Cardiac muscle cell (in vitro differentiated cells and primary cell): ENCODE measurements around the gene ZFAND3. TPM values are rescaled to one million over a fixed set of nuclear protein-coding genes. Genes with fewer than 3 reads are reported as not detected.

Experiments used
- DNase-seq, 2 donors: peaks; one replicate each; pipeline versions ENCODE4 v3.0.0 to v3.0.0-alpha.2; 2010 to 2017; ENCODE audit warnings: low read depth in 1 of 2, low spot score in 1 of 2
- H3K27ac ChIP-seq: fragments of 200-600 bp; sonication (generic); 2 replicates; pipeline ENCODE4 v1.5.1; 2016
- H3K27me3 ChIP-seq: fragments of 200-600 bp; sonication (generic); 2 replicates; pipeline ENCODE4 v1.6.0; 2016; ENCODE audit warnings: control low read depth
- H3K36me3 ChIP-seq: fragments of 200-600 bp; sonication (generic); 2 replicates; pipeline ENCODE4 v1.5.1; 2016; ENCODE audit warnings: control low read depth
- H3K4me1 ChIP-seq: fragments of 200-600 bp; sonication (generic); 2 replicates; pipeline ENCODE4 v1.8.1; 2017; ENCODE audit warnings: low read depth, mild to moderate bottlenecking, mixed run types
- H3K4me3 ChIP-seq: fragments of 200-600 bp; sonication (generic); 2 replicates; pipeline ENCODE4 v1.5.1; 2016; ENCODE audit warnings: mild to moderate bottlenecking
- H3K9me3 ChIP-seq: fragments of 200-600 bp; sonication (generic); 2 replicates; pipeline ENCODE4 v1.5.1; 2017; ENCODE audit warnings: low read depth, mild to moderate bottlenecking, control low read depth
- polyA plus RNA-seq: library from polyadenylated mRNA; unstranded; fragments of >200 nt; fragmentation: Nextera tagmentation; extraction: Ambion mirVana; gene quantifications from 2 replicates; pipeline ENCODE4 v1.2.1, GENCODE V29; 2016
- total RNA-seq: library from RNA; depleted of rRNA; stranded (reverse); fragments of >200 nt; gene quantifications from 2 replicates; pipeline ENCODE4 v1.2.3, GENCODE V29; 2016
- TF ChIP-seq, protein P1 (sequence below): IDR thresholded peaks from 2 replicates; pipeline ENCODE4 v1.5.1; 2012; ENCODE audit warnings: low read depth, mild to moderate bottlenecking, low read length

The ZFAND3 gene
- total and polyA plus RNA-seq, 2 experiments from 2014 or later = 49.9 to 68.0 TPM

DNA sequence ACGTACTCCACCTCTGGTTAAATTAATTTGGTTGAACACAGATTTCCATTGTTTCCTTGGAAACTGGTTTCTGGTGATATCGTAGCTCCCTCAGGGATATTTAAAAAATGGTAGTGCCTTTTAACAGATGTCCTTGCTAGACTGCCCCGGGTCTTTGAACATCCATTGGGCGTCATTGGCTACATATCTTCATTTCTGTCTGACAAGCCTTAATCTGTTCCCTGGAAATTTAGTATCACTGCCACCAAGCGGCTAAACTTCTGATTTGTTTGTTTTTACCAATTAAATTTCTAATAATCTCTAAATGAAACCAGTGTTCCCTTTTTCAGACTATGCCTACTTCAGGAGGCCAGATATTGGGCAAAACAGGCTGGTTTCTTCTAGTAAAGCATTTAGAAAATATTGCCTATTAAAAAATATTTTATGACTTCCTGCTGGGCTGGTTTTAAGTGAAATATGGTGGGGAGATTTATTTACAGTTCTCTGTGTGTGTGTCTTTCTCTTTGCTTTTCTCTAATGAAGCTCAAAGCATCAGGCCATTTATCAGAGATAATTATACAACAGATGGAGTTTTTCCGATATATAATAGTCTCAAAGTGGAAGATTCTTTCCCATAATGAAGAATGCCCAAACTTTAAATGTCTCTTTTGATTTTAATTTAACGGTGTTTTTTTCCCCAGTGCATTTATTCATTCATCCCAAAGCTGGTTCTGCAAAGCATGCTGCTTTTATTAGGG, 249.5 kb downstream of the ZFAND3 start:
- Histone ChIP-seq H3K36me3 (no peaks in the 10 kb centered on the region), H3K4me3 (no peak overlapping the region), H3K9me3 (no peaks in the 10 kb centered on the region), H3K27me3 (no peaks in the 10 kb centered on the region), H3K4me1 (peaks cover 20% of the 10 kb centered on the region), H3K27ac (peak overlapping the region; percentile 10)
- peak in 1 of 2 donors; percentile 12 for DNase-seq
- TF ChIP-seq, protein P1, sequence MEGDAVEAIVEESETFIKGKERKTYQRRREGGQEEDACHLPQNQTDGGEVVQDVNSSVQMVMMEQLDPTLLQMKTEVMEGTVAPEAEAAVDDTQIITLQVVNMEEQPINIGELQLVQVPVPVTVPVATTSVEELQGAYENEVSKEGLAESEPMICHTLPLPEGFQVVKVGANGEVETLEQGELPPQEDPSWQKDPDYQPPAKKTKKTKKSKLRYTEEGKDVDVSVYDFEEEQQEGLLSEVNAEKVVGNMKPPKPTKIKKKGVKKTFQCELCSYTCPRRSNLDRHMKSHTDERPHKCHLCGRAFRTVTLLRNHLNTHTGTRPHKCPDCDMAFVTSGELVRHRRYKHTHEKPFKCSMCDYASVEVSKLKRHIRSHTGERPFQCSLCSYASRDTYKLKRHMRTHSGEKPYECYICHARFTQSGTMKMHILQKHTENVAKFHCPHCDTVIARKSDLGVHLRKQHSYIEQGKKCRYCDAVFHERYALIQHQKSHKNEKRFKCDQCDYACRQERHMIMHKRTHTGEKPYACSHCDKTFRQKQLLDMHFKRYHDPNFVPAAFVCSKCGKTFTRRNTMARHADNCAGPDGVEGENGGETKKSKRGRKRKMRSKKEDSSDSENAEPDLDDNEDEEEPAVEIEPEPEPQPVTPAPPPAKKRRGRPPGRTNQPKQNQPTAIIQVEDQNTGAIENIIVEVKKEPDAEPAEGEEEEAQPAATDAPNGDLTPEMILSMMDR = peak; percentile 18

DNA sequence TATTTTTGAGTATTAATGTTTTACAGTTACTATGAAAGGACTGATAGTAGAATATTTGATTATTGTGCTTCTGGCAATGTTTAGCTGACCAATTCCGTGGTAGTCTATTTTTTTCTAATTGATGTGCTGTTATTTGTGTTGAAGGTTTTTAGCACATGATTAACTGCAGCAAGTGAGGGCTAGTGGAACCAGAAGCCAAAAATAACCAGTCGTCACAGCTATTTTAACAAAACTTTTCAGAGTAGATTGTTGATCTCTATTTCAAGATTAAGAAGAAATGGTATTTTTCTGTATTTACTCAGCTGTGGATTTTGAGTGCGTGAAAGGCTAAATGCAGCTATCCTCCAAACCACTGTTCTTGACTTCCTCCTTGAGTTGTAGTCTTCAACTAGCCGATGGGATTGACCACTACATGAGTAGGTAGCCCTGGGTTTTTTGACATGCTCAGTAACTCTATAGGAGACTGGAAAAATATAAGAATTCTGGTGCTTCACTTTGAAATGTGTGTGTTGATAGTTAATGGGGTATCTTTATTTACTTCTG, 258.0 kb downstream of the ZFAND3 start:
- TF ChIP-seq, protein P1 = no peak
- Histone ChIP-seq H3K9me3 (no peaks in the 10 kb centered on the region), H3K4me1 (peaks cover 21% of the 10 kb centered on the region), H3K4me3 (no peak overlapping the region), H3K36me3 (no peaks in the 10 kb centered on the region), H3K27me3 (no peaks in the 10 kb centered on the region), H3K27ac (no peak overlapping the region)
- no peak for DNase-seq

DNA sequence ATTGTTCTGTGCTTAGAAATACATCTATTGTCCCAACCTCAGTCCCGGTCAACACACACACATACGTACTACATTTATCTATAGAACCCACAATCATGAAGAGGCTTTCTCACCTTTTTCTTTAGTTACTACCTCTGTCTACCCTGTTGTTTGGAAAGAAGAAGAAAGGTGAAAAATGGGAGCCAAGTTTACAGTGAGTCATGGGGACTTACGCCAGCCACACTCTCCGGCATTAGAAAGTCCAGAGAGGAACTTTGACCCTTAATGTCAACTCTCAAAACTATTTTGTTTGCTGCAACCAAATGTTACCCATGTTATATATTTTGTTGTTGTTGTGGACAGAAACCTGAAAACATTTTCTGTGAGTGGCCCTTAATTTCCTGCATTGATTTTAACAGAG, 259.1 kb downstream of the ZFAND3 start:
- H3K27me3 ChIP-seq = no peaks in the 10 kb centered on the region
- peaks cover 10% of the 10 kb centered on the region for H3K4me1 ChIP-seq
- no peak overlapping the region for H3K27ac ChIP-seq
- DNase-seq = peak in 1 of 2 donors; percentile 12
- no peak overlapping the region for H3K4me3 ChIP-seq
- H3K36me3 ChIP-seq = no peaks in the 10 kb centered on the region
- H3K9me3 ChIP-seq = no peaks in the 10 kb centered on the region
- TF ChIP-seq, protein P1 = no peak

DNA sequence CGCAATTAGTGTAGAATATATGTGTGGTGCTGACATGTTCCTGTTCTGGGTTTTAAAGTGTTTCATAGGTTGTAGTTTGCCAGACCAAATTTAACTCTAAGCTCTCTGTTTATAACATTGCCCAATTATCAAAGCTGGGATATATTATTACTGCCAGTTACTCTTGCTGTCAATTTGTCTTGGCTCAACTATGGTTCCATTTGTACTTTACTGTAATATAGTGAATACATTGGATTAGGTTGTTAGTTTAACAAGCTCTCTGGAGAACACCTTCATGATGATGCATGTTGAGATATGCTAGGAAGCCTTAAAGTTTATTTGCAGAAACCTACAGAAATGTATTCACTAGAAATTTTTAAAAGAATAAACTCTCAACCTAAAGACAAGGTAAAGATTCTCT, 259.6 kb downstream of the ZFAND3 start:
- TF ChIP-seq, protein P1 = no peak
- no peak overlapping the region for H3K4me3 ChIP-seq
- H3K9me3 ChIP-seq = no peaks in the 10 kb centered on the region
- DNase-seq = no peak
- H3K27ac ChIP-seq = no peak overlapping the region
- H3K27me3 ChIP-seq = no peaks in the 10 kb centered on the region
- peaks cover 10% of the 10 kb centered on the region for H3K4me1 ChIP-seq
- H3K36me3 ChIP-seq = no peaks in the 10 kb centered on the region

DNA sequence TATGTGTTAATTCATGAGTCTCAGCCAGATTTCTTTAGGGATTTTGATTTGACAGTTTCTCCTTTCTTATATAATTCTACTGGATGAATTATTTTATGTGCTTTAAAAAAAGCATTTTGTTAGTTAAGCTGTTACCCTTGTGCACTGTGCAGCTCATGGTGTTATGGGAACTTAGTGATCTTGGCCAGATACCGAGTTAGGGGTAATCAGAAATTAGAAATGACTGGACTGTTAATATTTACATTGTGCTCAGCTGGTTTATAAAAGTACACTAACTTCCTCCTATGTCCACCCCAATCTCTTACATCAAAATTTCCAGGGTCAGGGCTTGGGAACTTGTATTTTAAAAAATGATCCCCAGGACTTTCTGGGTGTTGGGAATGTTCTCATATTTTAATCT, 260.0 kb downstream of the ZFAND3 start:
- DNase-seq = no peak
- no peaks in the 10 kb centered on the region for H3K36me3 ChIP-seq
- peaks cover 10% of the 10 kb centered on the region for H3K4me1 ChIP-seq
- H3K9me3 ChIP-seq = no peaks in the 10 kb centered on the region
- TF ChIP-seq, protein P1 = no peak
- H3K27me3 ChIP-seq = no peaks in the 10 kb centered on the region
- H3K4me3 ChIP-seq = no peak overlapping the region
- no peak overlapping the region for H3K27ac ChIP-seq
